Osteocyte (in vitro differentiated cells): ENCODE results near the gene OR2C3. TPM values are rescaled to one million over a fixed set of nuclear protein-coding genes. Genes with fewer than 3 reads are reported as not detected.
A peak's percentile ranks its signal among the peaks of the same experiment; 100 is the strongest.

ENCODE experiments used
- DNase-seq: peaks from one replicate; pipeline ENCODE4 v3.0.0; 2021; ENCODE audit warnings: mixed read lengths; ENCODE audit not compliant: unreplicated experiment; ENCODE audit errors: extremely low spot score
- H3K27ac Mint-ChIP-seq: one replicate; pipeline ENCODE4 v1.8.0; 2021; ENCODE audit warnings: mild to moderate bottlenecking, mixed read lengths; ENCODE audit not compliant: unreplicated experiment
- H3K27me3 Mint-ChIP-seq: one replicate; pipeline ENCODE4 v1.8.0; 2021; ENCODE audit warnings: mixed read lengths; ENCODE audit not compliant: unreplicated experiment
- H3K36me3 Mint-ChIP-seq: one replicate; pipeline ENCODE4 v1.8.0; 2021; ENCODE audit warnings: mixed read lengths; ENCODE audit not compliant: unreplicated experiment
- H3K4me1 Mint-ChIP-seq: one replicate; pipeline ENCODE4 v1.8.0; 2021; ENCODE audit warnings: mixed read lengths; ENCODE audit not compliant: unreplicated experiment
- H3K4me3 Mint-ChIP-seq: one replicate; pipeline ENCODE4 v1.8.0; 2021; ENCODE audit warnings: mild to moderate bottlenecking, moderate library complexity, mixed read lengths; ENCODE audit not compliant: unreplicated experiment
- H3K9me3 Mint-ChIP-seq: one replicate; pipeline ENCODE4 v1.8.0; 2021; ENCODE audit warnings: mixed read lengths; ENCODE audit not compliant: unreplicated experiment
- total RNA-seq: library from RNA; stranded (reverse); gene quantifications from 2 replicates; pipeline ENCODE4 v1.2.1, GENCODE V29; 2021
- TF ChIP-seq, protein P1 (sequence below): fragments of 200-600 bp; sonication (generic); IDR thresholded peaks from 2 replicates; pipeline ENCODE4 v1.5.0; 2021; ENCODE audit warnings: antibody characterized with exemption, mild to moderate bottlenecking, moderate library complexity

OR2C3 gene
- total RNA-seq, 1 donor from 2014 or later, result not detected

DNA sequence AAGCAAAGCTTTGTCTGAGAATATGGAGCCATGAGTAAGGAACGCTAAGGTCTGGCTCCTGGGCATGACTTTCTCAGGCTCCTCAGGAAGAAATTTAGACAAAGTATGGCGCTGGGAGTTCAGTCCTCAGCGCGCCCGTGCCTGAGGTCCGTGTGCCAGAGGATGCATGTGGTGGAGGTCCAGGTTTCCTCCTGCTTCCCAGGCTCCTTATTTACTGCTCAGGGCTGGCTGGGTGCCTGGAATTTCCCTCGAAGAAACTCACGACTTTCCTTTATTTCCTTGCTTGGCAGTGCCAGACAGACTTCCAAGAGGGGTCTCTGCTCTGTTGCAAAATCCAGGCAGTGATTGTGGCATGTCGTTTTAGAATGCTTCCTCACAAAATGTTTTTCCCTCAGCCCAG, 26.0 kb upstream of the OR2C3 start:
- Mint-ChIP-seq H3K4me3 (no peak overlapping the region), H3K9me3 (no peaks in the 10 kb centered on the region)
- TF ChIP-seq, protein P1, sequence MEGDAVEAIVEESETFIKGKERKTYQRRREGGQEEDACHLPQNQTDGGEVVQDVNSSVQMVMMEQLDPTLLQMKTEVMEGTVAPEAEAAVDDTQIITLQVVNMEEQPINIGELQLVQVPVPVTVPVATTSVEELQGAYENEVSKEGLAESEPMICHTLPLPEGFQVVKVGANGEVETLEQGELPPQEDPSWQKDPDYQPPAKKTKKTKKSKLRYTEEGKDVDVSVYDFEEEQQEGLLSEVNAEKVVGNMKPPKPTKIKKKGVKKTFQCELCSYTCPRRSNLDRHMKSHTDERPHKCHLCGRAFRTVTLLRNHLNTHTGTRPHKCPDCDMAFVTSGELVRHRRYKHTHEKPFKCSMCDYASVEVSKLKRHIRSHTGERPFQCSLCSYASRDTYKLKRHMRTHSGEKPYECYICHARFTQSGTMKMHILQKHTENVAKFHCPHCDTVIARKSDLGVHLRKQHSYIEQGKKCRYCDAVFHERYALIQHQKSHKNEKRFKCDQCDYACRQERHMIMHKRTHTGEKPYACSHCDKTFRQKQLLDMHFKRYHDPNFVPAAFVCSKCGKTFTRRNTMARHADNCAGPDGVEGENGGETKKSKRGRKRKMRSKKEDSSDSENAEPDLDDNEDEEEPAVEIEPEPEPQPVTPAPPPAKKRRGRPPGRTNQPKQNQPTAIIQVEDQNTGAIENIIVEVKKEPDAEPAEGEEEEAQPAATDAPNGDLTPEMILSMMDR, result no peak

DNA sequence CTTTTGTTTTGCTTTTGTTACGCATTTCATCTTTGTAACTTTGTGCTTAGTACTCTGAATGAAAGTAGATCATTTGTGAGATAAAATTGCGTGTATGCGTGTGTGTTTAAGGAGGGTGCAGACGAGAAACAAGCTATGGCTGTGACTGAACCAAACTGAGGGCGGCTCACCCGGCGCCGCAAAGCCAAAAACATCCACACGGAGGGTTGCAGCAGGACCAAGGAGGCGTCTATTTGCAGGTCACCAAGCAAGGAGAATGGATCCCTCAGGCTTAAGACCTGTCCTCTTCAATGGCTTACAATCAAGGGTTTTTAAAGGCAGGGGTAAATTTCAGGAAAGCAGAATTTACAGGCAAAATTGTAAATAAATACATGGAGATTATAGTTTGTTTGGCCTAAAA, 25.5 kb upstream of the OR2C3 start:
- no peaks in the 10 kb centered on the region for H3K36me3 Mint-ChIP-seq
- DNase-seq, result no peak
- H3K4me1 Mint-ChIP-seq, result peaks cover 7% of the 10 kb centered on the region
- H3K9me3 Mint-ChIP-seq, result peaks cover 3% of the 10 kb centered on the region
- no peak overlapping the region for H3K4me3 Mint-ChIP-seq
- no peaks in the 10 kb centered on the region for H3K27me3 Mint-ChIP-seq
- TF ChIP-seq, protein P1, result no peak
- H3K27ac Mint-ChIP-seq, result no peak overlapping the region

More for the DNA sequence above, 26.0 kb upstream of the OR2C3 start:
- no peaks in the 10 kb centered on the region for H3K36me3 Mint-ChIP-seq
- H3K27me3 Mint-ChIP-seq, result no peaks in the 10 kb centered on the region
- H3K4me1 Mint-ChIP-seq, result peaks cover 7% of the 10 kb centered on the region
- H3K27ac Mint-ChIP-seq, result no peak overlapping the region
- DNase-seq, result no peak

DNA sequence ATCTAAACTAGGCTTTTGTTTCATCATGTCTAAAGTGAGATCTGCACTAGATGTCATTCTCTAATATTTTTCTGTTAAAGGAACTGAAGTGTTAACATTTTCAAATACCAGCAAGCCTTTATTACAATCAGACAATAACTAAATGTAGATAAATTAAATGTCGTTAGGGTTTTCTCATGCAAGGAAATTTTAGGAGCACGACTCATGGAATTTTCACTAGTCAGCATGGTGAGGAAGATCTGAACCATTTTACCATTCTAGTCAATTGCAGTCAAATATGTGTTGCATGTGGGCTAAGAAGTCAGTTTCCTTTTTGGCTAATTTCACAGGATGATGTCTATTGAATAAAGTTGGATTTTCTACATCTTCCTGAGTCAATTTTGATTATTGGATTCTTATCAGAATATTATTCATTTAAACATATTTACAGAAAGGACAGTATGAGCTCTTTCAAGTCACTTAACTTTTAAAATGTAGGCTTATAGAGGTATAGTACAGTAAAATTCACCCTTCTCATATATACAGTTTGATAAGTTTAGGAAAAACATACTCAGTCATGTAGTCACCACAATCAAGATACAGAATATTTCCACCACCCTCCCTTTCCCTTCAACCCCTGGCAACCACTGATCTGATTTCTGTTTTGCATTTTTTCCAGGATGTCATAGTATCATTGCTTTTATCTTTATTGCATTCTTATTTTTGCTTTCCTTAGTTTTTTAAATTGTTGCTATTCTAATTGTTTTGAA, 21.9 kb upstream of the OR2C3 start:
- H3K4me3 Mint-ChIP-seq, result no peak overlapping the region
- peaks cover 3% of the 10 kb centered on the region for H3K9me3 Mint-ChIP-seq
- H3K27ac Mint-ChIP-seq, result no peak overlapping the region
- DNase-seq, result no peak
- H3K36me3 Mint-ChIP-seq, result no peaks in the 10 kb centered on the region
- no peaks in the 10 kb centered on the region for H3K27me3 Mint-ChIP-seq
- H3K4me1 Mint-ChIP-seq, result peaks cover 14% of the 10 kb centered on the region
- TF ChIP-seq, protein P1, result no peak

DNA sequence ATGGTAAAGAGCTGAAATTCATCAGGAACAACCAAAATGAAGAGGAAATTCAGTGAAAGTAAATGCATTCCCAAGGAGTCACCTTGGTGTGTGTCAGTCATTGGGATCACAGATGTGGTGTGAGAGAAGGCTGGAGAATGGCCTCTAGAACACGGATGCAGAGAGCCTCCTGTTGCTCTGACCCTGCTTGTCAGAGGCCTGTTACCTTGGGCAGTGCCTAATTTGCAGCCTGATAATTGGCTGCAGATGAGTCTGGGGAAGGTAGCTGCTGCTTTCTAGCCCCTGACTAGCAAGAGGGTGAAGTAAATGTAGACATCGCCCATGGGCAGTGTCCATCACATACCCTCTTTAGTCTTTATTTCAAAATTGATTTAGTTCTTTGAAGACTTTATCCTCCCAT, 16.0 kb upstream of the OR2C3 start:
- no peaks in the 10 kb centered on the region for H3K36me3 Mint-ChIP-seq
- H3K4me1 Mint-ChIP-seq, result peaks cover 23% of the 10 kb centered on the region
- H3K27me3 Mint-ChIP-seq, result no peaks in the 10 kb centered on the region
- DNase-seq, result no peak
- peak overlapping the region; percentile 74 for H3K27ac Mint-ChIP-seq
- H3K9me3 Mint-ChIP-seq, result peaks cover 3% of the 10 kb centered on the region
- no peak overlapping the region for H3K4me3 Mint-ChIP-seq
- TF ChIP-seq, protein P1, result no peak

DNA sequence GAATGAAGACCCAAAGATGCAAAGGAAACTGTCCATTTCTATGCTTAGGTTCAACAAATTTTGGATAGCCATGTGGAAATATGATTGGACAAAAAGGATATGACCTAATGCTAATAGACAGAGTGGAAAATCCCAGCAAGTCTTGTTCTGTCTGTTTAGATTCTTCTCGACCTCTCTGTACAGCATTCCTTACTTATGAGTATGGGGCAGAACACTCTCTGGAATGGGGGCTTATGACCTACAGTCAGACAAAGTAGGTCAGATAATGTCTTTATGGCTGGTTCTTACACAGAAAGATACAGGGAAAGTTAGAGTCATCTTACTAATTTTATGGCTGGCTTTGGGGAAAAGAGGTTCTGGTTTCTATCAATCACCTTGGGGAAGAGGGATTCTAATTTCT, 15.5 kb upstream of the OR2C3 start:
- Mint-ChIP-seq H3K27ac (peak overlapping the region; percentile 74), H3K27me3 (no peaks in the 10 kb centered on the region)

More for the DNA sequence above, 15.5 kb upstream of the OR2C3 start:
- Mint-ChIP-seq H3K4me3 (no peak overlapping the region), H3K36me3 (no peaks in the 10 kb centered on the region), H3K4me1 (peaks cover 23% of the 10 kb centered on the region), H3K9me3 (no peaks in the 10 kb centered on the region)
- TF ChIP-seq, protein P1, result no peak
- DNase-seq, result no peak
